HL-60 (cell line): ENCODE measurements around the gene CTNNAL1.
A peak's percentile ranks its signal among the peaks of the same experiment; 100 is the strongest.

Experiments
- DNase-seq, 2 experiments: peaks; one replicate each; pipeline ENCODE4 v3.0.0-alpha.2; 2010 to 2020; ENCODE audit warnings: low read depth in 1 of 2, low spot score in 1 of 2
- H3K27ac ChIP-seq: fragments of 250-450 bp; sonication (Bioruptor Pico); replicated peaks from 2 replicates; pipeline ENCODE4 v1.5.1; 2020; ENCODE audit warnings: mild to moderate bottlenecking, moderate library complexity
- H3K27me3 ChIP-seq: fragments of 250-450 bp; sonication (Bioruptor Pico); 2 replicates; pipeline ENCODE4 v1.5.1; 2021; ENCODE audit warnings: mild to moderate bottlenecking, moderate library complexity; ENCODE audit not compliant: insufficient read depth, poor library complexity, severe bottlenecking
- H3K4me3 ChIP-seq: replicated peaks from 2 replicates; pipeline ENCODE4 v1.5.1; 2011; ENCODE audit warnings: mild to moderate bottlenecking, control low read depth, low read length; ENCODE audit not compliant: insufficient read depth
- CTCF ChIP-seq: IDR thresholded peaks from one replicate; pipeline ENCODE4 v1.5.1; 2011; ENCODE audit warnings: low read length, control low read depth, inconsistent platforms; ENCODE audit not compliant: insufficient read depth
- GABPA ChIP-seq: IDR thresholded peaks from 2 replicates; pipeline ENCODE4 v1.6.1; 2012; ENCODE audit warnings: low read depth
- POLR2AphosphoS5 ChIP-seq: IDR thresholded peaks from 2 replicates; pipeline ENCODE4 v1.6.1; 2012; ENCODE audit warnings: low read depth
- SPI1 ChIP-seq: IDR thresholded peaks from 2 replicates; pipeline ENCODE4 v1.6.1; 2012; ENCODE audit warnings: low read depth, mild to moderate bottlenecking, borderline replicate concordance
- TF ChIP-seq, protein P1 (sequence below): IDR thresholded peaks from 2 replicates; pipeline ENCODE4 v1.6.1; 2012; ENCODE audit warnings: low read depth; ENCODE audit not compliant: insufficient replicate concordance

The CTNNAL1 gene

GRCh38 chr9:108950168-108950567 is 63.1 kb downstream of the CTNNAL1 start:
- TF ChIP-seq POLR2AphosphoS5 (no peak), GABPA (no peak)
- H3K27ac ChIP-seq = no peak overlapping the region
- DNase-seq = no peak
- no peaks in the 10 kb centered on the region for H3K27me3 ChIP-seq
- H3K4me3 ChIP-seq = no peak overlapping the region

GRCh38 chr9:108939975-108940374 is 73.3 kb downstream of the CTNNAL1 start:
- TF ChIP-seq POLR2AphosphoS5 = no peak
- no peak for TF ChIP-seq CTCF
- TF ChIP-seq GABPA = no peak
- TF ChIP-seq, protein P1, sequence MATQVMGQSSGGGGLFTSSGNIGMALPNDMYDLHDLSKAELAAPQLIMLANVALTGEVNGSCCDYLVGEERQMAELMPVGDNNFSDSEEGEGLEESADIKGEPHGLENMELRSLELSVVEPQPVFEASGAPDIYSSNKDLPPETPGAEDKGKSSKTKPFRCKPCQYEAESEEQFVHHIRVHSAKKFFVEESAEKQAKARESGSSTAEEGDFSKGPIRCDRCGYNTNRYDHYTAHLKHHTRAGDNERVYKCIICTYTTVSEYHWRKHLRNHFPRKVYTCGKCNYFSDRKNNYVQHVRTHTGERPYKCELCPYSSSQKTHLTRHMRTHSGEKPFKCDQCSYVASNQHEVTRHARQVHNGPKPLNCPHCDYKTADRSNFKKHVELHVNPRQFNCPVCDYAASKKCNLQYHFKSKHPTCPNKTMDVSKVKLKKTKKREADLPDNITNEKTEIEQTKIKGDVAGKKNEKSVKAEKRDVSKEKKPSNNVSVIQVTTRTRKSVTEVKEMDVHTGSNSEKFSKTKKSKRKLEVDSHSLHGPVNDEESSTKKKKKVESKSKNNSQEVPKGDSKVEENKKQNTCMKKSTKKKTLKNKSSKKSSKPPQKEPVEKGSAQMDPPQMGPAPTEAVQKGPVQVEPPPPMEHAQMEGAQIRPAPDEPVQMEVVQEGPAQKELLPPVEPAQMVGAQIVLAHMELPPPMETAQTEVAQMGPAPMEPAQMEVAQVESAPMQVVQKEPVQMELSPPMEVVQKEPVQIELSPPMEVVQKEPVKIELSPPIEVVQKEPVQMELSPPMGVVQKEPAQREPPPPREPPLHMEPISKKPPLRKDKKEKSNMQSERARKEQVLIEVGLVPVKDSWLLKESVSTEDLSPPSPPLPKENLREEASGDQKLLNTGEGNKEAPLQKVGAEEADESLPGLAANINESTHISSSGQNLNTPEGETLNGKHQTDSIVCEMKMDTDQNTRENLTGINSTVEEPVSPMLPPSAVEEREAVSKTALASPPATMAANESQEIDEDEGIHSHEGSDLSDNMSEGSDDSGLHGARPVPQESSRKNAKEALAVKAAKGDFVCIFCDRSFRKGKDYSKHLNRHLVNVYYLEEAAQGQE = no peak
- TF ChIP-seq SPI1 = no peak
- no peak overlapping the region for H3K27ac ChIP-seq
- H3K4me3 ChIP-seq = no peak overlapping the region
- no peak for DNase-seq
- no peaks in the 10 kb centered on the region for H3K27me3 ChIP-seq

DNA sequence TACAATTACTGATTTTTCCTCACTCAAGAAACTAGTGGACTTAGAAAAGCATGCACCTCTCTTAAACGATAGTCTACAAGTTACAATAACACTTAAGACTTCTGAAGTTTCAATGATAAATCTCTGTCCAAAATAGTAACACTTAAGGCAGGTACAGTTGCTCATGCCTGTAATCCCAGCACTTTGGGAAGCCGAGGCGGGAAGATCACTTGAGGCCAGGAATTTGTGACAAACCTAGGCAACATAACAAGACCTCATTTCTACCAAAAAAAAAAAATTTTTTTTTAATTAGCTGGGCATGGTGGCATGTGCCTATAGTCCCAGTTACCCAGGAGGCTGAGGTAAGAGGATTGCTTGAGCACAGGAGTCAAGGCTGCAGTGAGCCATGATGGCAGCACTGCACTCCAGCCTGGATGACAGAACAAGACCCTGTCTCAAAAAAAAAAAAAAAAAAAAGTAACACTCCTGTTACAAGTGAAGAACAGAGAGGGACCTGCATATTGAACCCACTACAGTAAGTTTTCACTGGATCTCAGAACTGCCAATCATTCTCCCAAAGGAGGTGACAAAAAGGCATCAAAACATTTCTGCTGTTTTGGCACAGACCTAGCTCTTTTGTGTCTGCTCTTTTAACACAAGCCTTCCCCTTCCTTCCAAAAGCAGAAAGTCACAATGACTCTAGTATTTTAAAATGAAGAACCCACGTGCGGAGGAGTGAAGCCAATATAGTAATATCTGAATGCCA is 75.6 kb downstream of the CTNNAL1 start:
- no peak for DNase-seq
- Histone ChIP-seq H3K4me3 (no peak overlapping the region), H3K27ac (no peak overlapping the region), H3K27me3 (no peaks in the 10 kb centered on the region)
- no peak for TF ChIP-seq GABPA
- no peak for TF ChIP-seq CTCF
- no peak for TF ChIP-seq SPI1
- TF ChIP-seq POLR2AphosphoS5 = no peak

- Histone ChIP-seq H3K4me3 (peak within 1 kb of the TSS; percentile 100), H3K27me3 (no peaks in the 10 kb centered on the region), H3K27ac (peak within 1 kb of the TSS; percentile 71)
- DNase-seq = peak; percentile 57 to 66
- TF ChIP-seq GABPA = peak; percentile 58; the same call in 1 of the 2 replicates
- no peak for TF ChIP-seq SPI1
Measured at GRCh38 chr9:108934323-108934893, 78.9 kb downstream of the CTNNAL1 start, which contains the start of gene ABITRAM. TSS of gene ABITRAM (plus strand) at chr9:108934400. CDS start at chr9:108934487, 87 bp downstream.

- peak; percentile 83 to 95 for DNase-seq
- Histone ChIP-seq H3K27me3 (no peaks in the 10 kb centered on the region), H3K4me3 (peak within 1 kb of the TSS; percentile 100), H3K27ac (peak within 1 kb of the TSS; percentile 71)
- TF ChIP-seq CTCF (peak; percentile 16), GABPA (no peak), SPI1 (no peak), POLR2AphosphoS5 (peak; percentile 60; the same call in 1 of the 2 replicates)
- TF ChIP-seq, protein P1 = no peak
Measured at GRCh38 chr9:108933718-108934322, 79.5 kb downstream of the CTNNAL1 start, which contains the start of gene ELP1. TSS of gene ELP1 (minus strand) at chr9:108934124. CDS start at chr9:108931146, 2,978 bp downstream.
